Activated CD4-positive, alpha-beta T cell treated with anti-CD3 and anti-CD28 coated beads, Interleukin-2, Interleukin-4, amounts not matched to agents 100 ng/mL and 50 ng/mL, durations not matched to agents 16 hours and 8 hours (primary cell): ENCODE data around the gene SALL3.
A peak's percentile ranks its signal among the peaks of the same experiment; 100 is the strongest.
"Not testable (repeated sequence)": the region's sequence is repeated elsewhere in the genome, so short reads cannot be mapped to it uniquely, and the experiment has no call there.

ENCODE experiments used
- DNase-seq: peaks from one replicate; pipeline ENCODE4 v3.0.0-alpha.2; 2020; ENCODE audit warnings: low spot score

The SALL3 gene

GRCh38 chr18:78979730-78980278 is at the start of gene SALL3:
SALL3 (plus strand) TSS chr18:78979818; CDS start chr18:78980275, 457 bp downstream.
- no peak for DNase-seq

- DNase-seq: no peak
Measured at GRCh38 chr18:78932281-78932680, 47.3 kb upstream of the SALL3 start.

GRCh38 chr18:78934003-78934402 is 45.6 kb upstream of the SALL3 start:
- DNase-seq: no peak

DNA sequence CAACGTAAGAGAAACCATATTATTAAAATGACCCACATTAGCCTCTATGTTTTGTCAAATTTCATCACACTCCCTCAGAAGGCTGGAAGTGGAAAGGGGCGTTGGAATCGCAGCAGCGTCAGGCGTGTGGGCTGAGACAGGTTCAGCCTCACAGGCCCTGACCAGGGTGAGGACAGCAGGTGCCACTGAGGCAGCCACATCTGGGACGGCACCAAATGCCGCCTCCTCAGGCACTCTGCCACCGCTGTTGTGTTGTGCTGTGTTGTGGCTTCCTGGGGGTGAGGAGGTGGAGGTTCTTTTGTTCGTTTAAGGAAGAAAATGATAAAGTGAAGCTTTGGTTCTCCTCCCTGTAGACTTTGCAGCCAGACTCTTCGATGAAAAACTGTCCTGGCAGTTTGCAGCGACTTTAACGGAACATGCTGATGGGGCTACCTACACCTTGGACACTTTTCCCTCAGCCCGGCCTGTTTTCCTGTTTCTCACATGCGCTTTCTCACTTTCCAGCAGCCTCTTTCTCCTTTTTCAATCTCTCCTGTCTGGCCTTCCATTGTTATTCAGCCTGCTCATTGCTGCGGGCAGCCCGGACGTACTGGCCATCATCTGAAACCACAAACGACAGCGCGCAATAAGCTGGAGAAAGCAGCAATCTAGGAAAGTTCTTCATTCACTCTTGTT is 44.9 kb upstream of the SALL3 start:
- no peak for DNase-seq

- no peak for DNase-seq
Measured at GRCh38 chr18:78935406-78935805, 44.2 kb upstream of the SALL3 start.

DNA sequence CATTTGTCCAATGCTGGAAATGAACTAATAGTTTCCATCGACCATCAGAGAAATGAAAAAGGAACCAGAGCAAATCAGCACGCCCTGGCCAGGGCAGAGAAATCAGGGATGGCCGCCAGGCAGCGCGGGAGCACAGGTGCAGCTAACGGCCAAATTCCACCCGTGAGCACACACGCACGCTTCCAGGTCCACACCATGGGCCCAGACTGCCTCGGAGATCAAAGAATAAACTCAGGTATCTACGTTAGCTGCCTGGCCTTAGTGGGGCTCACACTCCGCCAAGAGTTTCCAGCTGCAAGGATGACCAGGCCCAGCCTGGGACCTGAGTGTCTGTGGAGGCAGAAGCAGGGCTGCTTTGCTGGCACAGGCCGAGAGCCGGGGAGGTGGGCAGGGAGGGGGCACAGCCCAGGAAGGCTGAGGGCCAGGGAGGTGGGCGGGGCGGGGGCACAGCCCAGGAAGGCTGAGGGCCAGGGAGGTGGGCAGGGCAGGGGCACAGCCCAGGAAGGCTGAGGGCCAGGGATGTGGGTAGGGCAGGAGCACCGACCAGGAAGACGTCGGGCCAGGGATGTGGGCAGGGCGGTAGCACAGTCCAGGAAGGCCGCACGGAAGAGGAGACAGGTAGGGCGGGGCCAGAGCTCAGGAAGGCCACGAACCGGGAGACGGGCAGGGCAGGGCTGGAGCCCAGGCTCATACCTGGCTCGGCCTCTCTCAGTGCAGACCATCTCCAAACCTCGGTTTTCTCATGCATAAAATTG is 43.2 kb upstream of the SALL3 start:
- DNase-seq: no peak

- no peak for DNase-seq
Measured at GRCh38 chr18:78937166-78937565, 42.5 kb upstream of the SALL3 start.

GRCh38 chr18:78939105-78939504 is 40.5 kb upstream of the SALL3 start:
- DNase-seq: peak; percentile 25

DNA sequence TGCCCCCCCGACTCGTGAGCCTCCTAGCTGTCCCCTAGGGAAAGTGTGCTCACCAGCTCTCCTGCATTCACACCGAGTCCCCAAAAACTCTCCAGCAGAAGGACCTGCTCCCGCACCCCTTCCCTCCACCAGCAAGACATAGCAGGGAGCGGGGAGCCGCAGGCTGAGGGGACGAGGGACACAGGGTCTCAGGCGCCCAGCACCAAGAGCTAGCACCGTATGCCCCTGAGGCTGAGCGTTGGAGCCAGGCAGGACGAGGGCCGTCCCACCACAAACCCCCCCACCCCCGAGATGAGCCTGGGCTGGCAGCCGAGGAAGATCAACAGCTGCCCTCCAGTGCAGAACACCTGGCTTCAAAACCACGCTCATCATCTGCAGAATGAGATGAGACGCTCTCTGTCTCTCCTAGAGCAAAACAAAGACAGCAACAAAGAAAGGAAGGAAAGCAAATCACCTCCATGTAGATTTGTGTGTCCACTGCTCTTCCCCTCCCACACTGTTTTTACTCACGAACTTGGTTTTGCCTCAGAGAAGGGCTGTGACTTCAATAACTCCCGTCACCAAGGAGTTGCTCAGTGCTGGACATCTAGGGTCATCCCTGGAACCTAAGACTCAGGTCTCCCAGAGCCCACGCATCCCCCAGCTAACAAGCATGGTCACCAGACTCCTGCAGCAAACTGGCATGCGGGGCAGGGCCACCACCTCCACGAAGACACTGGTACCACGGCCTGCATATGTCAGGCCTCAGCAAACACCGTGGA is 39.7 kb upstream of the SALL3 start:
- DNase-seq: no peak

DNA sequence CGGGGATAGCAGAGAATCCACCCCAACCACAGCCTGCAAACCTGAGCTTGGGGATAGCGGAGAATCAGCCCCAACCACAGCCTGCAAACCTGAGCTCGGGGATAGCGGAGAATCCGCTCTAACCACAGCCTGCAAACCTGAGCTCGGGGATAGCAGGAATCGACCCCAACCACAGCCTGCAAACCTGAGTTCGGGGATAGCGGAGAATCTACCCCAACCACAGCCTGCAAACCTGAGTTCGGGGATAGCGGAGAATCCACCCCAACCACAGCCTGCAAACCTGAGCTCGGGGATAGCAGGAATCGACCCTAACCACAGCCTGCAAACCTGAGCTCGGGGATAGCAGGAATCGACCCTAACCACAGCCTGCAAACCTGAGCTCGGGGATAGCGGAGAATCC is 37.4 kb upstream of the SALL3 start:
- DNase-seq: not testable (repeated sequence)

- DNase-seq: no peak
Measured at GRCh38 chr18:78945628-78946027, 34.0 kb upstream of the SALL3 start.

GRCh38 chr18:78947291-78947690 is 32.3 kb upstream of the SALL3 start:
- DNase-seq: no peak

DNA sequence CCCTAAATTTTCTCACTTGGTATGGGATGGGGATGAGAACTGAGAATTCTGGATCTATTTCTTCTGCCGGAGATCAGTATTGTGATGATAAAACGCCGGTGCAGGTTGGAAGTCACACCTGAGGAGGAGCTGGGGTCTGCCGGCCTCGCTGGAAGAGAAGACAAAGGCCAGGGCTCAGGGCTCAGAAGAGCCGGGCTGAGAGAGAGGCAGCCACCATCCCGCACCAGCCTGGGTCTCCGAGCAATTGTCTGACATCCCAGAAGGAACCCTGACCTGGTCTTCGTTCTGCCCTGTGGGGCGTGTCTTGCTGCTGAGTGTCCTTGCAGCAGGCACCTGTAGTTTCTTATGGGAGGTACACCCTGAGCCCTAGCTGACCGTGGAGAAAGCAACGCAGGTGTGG is 31.4 kb upstream of the SALL3 start:
- no peak for DNase-seq

GRCh38 chr18:78948707-78949106 is 30.9 kb upstream of the SALL3 start:
- no peak for DNase-seq

DNA sequence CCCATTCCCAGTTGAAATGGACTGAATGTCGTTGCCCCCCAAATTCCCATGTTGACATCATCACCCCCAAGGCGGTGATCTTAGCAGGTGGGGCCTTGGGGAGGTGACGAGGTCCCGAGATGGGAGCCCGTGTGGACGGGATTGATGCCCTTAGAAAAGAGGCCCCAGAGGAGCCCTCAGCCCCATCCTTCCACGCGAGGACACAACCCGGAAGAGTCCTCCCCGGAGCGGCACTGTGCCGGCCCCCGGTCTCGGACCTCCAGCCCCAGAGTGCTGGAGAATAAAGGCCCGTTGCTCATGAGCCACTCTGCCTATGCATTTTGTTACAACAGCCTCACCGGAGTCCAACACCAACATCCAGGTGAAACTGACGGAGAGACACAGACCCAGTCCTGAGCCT is 30.4 kb upstream of the SALL3 start:
- DNase-seq: no peak

DNA sequence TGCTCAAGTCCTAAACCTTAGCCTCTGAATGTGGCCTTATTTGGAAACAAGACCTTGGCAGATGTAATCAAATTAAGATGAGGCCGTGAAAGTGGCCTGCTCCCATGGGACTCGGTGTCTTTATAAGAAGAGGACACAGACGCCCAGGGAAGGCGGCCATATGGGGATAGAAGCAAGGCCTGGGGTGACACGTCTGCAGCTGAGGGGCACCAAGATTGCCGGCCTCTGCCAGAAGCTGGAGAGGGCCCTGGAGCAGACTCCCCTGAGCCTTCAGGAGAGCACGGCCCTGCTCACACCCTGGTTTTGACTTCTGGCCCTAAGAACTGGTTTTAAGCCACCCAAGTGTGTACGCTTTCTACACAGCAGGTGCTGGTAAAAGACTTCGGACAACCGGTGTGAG is 29.2 kb upstream of the SALL3 start:
- DNase-seq: no peak

- no peak for DNase-seq
Measured at GRCh38 chr18:78953566-78953965, 26.1 kb upstream of the SALL3 start.

- no peak for DNase-seq
Measured at GRCh38 chr18:78955051-78955450, 24.6 kb upstream of the SALL3 start.

GRCh38 chr18:78957140-78957539 is 22.5 kb upstream of the SALL3 start:
- DNase-seq: no peak

- DNase-seq: no peak
Measured at GRCh38 chr18:78960709-78961108, 18.9 kb upstream of the SALL3 start.

DNA sequence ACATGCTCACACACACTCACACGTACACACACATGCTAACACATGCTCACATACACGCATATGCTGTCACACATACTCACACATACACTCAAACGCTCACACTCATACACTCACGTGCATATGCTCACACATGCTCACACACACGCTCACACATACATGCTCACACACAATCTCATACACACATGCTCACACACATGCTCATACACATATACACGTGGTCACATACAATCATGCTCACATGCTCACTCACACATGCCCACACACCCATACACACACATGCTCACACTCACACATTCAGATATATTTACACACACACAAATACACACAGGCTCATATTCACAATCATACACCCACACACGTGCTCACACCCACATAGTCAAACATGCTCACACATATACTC is 17.5 kb upstream of the SALL3 start:
- no peak for DNase-seq

DNA sequence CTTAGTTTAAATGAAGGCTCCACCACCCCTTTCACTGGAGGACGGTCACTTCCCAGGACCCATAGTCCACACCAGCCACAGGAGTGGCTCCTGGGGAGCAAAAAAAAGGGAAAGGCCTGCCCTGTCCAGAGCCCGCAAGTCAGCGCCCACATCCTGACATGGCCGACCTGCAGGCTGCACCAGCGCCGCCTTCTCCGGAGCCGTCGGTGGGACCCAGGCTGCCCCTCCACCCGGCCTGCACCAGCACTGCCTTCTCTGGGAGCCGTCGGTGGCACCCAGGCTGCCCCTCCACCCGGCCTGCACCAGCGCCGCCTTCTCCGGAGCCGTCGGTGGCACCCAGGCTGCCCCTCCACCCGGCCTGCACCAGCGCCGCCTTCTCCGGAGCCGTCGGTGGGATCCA is 14.9 kb upstream of the SALL3 start:
- DNase-seq: not testable (repeated sequence)

GRCh38 chr18:78965260-78965659 is 14.4 kb upstream of the SALL3 start:
- no peak for DNase-seq
